ENCODE data around the gene KRTAP5-9.
"Not testable (repeated sequence)": the region's sequence is repeated elsewhere in the genome, so short reads cannot be mapped to it uniquely, and the experiment has no call there.

Gene KRTAP5-9

DNA sequence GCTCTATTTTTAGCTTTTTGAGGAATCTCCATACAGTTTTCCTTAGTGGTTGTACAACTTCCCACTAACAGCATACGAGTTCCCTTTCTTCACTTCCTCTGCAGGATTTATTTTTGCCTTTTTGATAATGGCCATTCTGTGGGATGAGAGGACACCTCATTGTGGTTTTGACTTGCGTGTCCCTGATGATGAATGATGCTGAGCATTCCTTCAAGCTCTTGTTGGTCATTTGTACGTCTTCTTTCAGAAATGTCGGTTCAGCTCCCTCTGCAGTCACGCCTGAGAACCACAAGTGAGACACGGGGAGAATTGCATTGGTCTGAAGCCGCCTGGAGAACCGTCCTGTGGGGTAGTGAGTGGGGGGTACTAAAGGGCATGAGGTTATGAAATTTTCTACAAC is 15.2 kb downstream of the KRTAP5-9 start:
- DNase-seq = peak; percentile 41

GRCh38 chr11:71564430-71564829 is 16.2 kb downstream of the KRTAP5-9 start:
- DNase-seq = no peak

- no peak for DNase-seq
These were observed 17.0 kb downstream of the KRTAP5-9 start, which contains the start of gene KRTAP5-10 for GRCh38 chr11:71565263-71565662. Gene KRTAP5-10, plus strand, starts transcription at chr11:71565563. Its CDS starts 25 bp downstream, at chr11:71565588.

DNA sequence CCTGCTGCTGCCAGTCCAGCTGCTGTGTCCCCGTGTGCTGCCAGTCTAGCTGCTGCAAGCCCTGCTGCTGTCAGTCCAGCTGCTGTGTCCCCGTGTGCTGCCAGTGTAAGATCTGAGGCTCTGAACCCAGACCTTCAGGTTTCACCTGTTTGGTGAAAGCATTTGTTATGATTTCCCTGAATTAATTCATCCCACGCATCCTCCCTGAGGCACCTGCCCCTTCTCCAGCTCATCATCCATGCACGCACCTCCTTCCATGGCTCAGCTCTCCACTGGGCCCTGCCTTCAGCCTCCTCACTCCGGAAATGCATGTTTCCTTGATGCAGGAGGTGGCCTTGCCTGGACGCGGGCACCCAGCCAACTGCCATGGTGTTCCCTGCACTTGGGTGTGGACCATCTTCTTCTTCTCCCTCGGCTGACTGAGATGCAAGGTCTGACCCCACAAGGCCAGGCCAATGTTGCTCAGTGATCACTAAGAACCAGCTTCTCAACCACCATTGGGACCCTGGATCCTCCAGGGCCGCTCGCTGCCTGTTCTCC is 17.9 kb downstream of the KRTAP5-9 start:
- no peak for DNase-seq

DNA sequence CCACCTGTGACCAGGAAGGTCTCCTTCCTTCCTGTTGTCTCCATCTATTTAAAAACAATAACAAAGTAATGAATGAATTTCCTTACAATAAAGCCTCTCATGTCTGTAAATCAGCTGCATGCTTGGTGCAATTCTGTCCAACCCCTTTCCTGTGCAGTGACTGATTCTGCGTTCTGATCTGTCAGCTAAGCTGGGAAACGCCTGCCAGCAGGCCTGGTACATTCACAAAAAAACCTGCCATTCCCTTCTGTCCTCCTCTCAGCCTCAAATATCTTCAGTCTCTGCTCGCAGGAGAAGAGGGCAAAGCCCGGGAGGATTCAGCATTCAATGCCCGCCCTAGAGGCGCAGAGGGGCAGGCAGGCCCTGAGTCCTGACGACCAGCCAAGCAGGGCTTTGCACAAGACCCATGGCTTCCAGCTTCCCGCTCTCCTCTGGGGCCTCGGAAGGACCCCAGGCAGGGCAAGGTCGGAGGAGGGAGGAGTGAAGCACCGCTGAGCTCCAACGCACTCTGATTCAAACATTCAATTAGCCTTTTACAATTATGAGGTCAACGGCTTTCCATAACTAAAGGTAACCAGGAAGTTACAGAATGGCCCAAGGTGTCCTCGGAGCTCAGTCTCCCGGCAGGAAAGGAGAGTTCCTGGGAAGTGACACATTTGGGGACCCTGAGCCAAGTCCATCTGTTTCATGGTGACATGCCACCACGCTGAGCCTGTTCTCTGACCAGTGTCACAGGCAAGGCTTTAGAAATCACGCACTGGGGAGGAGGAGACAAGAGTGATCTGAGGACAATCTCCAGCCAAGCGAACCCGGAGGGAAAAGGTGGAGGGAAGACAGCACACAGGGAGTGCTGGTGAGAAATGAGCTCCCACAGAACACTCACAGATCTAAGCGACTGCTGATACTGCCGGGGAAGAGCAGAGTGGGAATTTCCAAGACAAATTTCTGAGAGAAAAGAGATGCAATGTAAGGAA is 18.7 kb downstream of the KRTAP5-9 start:
- DNase-seq = not testable (repeated sequence)

GRCh38 chr11:71567633-71568032 is 19.4 kb downstream of the KRTAP5-9 start:
- not testable (repeated sequence) for DNase-seq

DNA sequence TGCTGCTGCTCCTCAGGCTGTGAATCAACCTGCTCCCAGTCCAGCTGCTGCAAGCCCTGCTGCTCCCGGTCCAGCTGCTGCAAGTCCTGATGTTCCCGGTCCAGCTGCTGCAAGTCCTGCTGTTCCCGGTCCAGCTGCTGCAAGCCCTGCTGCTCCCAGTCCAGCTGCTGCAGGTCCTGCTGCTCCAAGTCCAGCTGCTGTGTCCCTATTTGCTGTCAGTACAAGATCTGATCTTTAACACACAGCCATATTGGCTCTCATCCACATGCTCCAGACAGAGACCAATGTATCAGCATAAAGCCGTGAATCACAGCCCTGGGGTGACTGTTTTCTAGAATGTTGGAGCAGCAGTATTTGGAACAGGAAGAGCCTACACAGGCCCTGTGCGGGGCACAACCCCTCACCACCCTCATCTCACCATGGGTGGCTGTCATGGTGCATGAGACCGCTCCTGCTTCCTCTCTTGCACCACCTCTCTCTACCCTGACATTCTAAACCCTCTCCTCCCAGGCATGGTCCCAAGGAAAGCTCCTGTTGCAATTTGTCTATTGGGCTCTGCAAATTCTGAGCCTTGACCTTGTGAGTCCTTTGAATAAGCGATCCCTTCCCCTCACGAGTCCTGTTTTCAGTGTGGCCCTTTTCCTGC is 20.6 kb downstream of the KRTAP5-9 start:
- no peak for DNase-seq

- not testable (repeated sequence) for DNase-seq
These were observed 23.1 kb downstream of the KRTAP5-9 start for GRCh38 chr11:71571101-71571850.

- no peak for DNase-seq
These were observed 24.6 kb downstream of the KRTAP5-9 start for GRCh38 chr11:71572811-71573210.

- DNase-seq = no peak
These were observed 26.2 kb downstream of the KRTAP5-9 start for GRCh38 chr11:71574418-71574817.

DNA sequence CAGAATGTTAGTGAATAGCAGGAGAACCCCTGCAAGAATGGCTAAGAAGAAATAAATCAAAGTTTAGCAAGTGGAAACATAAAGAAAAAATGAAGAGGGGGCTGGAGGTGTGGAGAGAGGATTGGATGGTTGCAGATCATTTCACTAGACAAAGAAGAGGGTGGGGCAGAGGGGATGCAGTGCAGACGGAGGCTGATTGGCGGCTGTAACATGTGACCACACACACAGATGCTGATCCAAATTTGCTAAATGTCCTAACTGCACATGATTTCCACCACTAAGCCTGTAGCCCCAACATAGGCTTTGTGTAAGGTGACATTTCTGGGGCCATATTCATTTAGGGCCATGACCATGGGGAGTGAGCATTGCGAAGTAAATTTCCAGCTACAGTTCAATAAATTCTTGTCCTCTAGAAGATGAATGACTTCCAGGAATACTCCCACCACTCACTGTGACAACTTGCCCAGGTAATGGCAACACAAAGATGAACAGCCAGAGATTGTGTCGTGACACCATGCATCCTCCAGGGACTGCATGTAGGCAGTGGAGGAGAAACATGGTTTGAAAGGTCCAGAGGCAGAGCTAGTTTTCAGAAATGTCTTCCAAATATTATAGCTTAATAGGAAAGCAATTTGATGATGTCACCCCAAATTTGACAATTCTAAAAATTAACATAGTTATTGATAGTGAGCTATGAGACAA is 27.7 kb downstream of the KRTAP5-9 start:
- no peak for DNase-seq

GRCh38 chr11:71576688-71577465 is 28.7 kb downstream of the KRTAP5-9 start:
- not testable (repeated sequence) for DNase-seq

- no peak for DNase-seq
These were observed 29.3 kb downstream of the KRTAP5-9 start for GRCh38 chr11:71577469-71578004.

GRCh38 chr11:71579513-71579912 is 31.3 kb downstream of the KRTAP5-9 start:
- DNase-seq = not testable (repeated sequence)

GRCh38 chr11:71580057-71581003 is 32.1 kb downstream of the KRTAP5-9 start:
- DNase-seq = peak; percentile 40

DNA sequence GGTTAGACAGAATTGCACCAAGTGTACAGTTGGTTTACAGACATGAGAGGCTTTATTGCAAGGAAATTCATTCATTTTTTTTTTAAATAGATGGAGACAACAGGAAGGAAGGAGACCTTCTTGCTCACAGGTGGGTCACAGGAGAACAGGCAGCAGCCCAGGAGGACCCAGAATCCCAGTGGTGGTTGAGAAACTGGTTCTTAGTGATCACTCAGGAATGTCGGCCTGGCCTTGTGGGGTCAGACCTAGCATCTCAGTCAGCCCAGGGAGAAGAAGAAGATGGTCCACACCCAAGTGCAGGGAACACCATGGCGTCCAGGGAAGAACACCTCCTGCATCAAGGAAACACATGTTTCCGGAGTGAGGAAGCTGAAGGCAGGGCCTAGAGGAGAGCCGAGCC is 33.6 kb downstream of the KRTAP5-9 start:
- no peak for DNase-seq

DNA sequence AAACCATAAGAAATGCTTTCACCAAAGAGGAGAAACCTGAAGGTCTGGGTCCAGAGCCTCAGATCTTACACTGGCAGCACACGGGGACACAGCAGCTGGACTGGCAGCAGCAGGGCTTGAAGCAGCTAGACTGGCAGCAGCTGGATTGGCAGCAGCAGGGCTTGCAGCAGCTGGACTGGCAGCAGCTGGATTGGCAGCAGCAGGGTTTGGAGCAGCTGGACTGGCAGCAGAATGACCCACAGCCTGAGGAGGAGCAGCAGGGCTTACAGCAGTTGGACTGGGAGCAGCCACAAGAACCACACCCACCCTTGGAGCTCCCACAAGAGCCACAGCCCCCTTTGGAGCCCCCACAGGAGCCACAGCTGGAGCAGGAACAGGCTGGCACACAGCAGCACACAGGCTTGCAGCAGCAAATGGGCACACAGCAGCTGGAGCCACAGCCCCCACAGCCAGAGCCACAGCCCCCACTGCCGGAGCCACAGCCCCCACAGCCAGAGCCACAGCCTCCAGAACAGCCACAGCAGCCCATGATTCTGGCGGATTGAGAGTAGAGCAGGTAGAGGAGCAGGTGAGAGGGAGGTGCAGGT is 34.2 kb downstream of the KRTAP5-9 start, which contains the start of gene KRTAP5-11:
TSS of gene KRTAP5-11 (minus strand) at position 567 of the 587 bp plus-strand sequence. CDS start at position 529, 38 bp downstream.
- no peak for DNase-seq

DNA sequence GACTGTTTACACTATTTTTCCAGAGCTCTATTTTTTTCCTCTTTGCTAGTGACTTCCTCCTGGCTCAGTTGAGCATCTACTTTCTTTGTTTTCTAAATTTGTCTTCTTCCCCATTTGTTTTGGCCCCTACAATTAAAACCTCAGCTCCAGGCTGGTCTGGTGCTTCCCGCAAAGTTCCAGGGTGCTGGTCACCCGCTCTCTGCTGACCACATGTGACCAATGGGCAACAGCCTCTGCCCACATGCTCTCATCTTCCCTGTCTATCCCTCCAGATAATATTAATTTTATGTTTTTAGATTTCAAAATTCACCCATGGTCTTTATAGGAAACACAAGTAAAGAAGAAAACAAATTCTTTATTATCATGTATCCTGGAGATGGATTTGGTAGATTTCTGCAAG is 34.7 kb downstream of the KRTAP5-9 start:
- DNase-seq = not testable (repeated sequence)

GRCh38 chr11:71585673-71586072 is 37.5 kb downstream of the KRTAP5-9 start:
- not testable (repeated sequence) for DNase-seq
